NCI-H1092 (cell line): Measurements from ENCODE around the gene CFAP74.
"Not testable (repeated sequence)": the region's sequence is repeated elsewhere in the genome, so short reads cannot be mapped to it uniquely, and the experiment has no call there.

Experiments
- DNase-seq: peaks from one replicate; lab custom pipeline; 2025; lab: John Stamatoyannopoulos, UW

Gene CFAP74

DNA sequence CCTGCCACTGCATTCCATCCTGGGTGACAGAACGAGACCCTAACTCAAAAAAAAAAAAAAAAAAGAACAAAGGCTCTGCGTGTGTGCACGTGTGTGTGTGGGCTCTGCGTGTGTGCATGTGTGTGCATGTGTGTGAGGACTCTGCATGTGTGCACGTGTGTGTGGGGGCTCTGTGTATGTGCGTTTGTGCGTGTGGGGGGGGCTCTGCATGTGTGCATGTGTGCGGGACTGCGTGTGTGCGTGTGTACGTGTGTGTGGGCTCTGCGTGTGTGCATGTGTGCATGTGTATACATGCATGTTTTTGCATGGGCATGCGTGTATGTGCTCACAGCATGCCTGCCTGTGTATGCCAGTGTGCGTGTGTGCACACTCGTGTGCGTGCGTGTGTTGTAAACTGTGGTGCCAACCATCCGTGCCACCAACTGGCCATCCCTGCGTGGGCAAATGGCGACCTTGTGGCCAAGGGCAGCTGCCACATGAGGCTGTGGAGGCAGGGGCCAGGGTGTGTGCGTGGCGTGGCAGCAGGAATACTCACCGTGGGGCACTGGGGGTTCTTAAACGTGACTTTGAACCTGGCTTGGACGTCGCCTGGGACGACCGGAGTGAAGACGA is 57.7 kb downstream of the CFAP74 start:
- DNase-seq: no peak

DNA sequence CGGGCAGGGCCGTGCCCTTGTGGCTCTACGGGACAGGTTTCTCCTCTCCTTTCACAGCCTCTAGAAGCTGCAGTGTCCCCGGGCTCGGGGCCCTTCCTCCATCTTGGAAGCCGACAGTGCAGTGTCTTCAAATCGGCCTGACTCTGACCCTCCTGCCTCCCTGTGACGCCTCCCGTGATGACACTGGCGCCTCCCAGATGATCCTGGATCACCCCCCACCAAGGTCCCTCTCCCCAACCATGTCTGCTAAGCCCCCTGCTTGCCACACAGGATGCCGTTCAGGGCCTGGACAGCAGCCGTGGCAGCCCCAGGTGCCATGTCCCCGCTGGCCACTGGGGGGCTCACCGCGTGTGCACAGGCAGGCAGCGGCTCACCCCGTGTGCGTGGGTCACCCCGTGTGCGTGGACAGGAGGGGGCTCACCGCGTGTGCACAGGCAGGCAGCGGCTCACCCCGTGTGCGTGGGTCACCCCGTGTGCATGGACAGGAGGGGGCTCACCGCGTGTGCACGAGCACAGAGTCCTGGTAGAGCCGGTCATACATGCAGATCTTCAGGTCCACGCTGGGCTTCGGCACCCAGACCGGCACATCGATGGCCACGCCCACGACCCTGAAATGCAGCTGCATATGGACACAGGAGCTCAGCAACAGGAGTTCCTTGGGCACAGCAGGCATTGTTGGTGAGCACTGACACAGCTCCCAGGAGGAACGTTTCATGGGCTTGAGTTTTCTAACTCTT is 59.6 kb downstream of the CFAP74 start:
- DNase-seq: no peak

DNA sequence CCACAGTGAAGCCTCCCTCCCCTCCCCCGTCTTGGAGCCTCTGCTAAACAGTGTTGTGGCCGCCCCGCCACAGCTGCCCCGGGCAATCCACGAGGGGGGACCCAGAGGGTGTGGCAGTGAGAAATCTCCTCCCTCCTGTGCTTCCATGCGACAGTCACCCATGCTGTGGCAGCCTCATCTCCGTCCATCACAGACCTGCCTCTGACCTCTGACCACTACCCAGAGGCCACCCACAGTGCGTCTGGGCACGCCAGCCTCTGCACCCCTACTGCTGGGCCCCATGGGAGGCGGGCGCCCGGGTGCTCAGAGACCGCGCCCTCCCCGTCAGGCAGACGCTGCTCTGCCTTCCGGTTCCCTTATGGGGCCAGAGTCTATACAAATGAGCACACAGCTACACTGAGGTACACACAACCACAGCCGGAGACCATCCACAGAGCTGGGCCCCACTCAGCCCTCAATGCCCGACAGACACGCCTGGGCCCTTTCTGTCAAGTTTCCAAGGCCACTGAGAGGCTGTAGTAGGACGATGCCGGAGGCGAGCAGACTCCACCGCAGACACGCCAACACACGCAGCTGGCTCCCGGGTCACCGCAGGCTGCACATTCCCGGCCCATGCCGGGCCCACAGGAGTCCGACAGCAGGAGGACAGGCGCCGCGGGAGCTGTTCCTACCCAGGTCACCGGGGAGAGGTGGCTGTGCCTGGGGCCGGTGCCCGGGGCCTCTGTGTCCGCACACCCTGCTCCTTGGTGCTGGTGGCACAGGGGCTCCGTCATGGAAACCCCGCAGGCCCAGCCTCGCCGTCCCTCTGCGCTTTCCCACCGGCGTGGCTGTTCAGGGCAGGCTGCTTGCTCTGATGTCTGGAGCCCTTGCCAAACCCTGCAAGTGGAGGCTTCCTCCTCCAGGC is 60.6 kb downstream of the CFAP74 start:
- DNase-seq: no peak

DNA sequence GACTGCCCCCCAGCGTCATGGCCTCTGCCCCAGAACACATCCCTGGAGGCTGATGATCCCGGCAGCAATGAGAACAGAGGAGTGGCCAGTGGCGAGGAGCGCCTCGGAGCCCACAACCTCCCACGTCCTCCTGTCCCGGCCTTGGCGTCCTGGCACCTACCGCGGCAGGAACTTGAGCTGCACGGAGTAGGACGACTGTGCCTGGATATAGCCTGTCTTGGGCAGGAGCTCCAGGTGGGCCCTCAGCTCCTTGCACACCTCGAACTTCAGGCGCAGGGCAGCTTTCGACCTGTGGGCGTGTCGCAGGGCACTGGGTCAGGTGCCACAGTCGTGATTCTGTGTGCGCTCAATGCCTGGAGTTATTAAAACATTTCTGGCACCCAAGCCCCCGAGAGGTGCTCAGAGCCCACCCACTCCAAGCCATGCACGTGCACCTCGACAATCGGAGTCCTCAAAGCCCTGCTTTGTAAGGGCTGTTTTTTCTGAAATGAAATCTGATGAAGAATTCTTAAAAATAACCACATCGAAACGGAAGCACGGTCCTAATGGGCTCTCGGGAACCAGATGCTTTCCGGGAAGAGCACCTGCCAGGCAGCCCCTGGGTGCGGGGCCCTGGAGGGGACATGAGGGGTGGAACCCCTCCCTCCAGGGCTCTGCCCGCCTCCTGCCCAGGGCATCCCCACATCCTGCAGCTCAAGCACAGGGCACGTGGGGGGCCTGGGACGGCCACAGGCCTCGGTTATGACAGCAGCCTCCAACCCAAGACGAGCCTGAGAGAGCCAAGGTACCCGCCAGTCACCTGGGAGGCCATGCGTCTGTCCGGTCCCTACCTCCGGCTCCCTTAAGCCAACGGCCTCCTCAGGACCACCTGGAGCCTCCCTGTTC is 61.5 kb downstream of the CFAP74 start:
- no peak for DNase-seq

DNA sequence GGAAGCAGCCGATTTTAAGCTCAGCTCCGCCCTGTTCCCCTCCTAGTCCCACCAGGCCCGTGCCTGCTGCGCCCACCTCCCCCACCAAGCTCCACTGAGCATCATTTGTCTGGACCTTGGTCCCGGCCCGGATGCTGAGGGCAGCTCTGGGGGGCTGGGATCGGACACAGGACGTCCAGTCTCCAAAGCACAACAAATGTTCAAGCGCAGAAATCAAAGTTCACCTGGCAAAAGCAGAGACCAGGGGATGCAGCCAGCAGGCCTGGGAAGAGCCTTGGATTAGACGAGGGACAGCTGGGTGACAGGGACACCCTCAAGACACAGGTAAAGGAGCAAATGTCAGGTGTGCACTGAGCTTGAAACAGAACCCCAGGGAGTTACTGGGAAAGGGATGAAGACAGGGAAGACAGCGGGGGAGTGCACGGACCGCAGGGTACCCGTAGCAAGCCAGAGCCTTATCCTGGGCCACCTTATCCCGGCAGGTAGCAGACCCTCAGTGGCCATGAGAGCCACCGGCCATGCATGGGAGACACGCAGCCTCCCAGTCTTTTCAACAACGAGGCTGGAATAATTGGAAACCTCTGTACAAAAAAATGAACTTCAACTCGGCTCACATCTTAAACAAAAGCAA is 62.3 kb downstream of the CFAP74 start:
- no peak for DNase-seq

DNA sequence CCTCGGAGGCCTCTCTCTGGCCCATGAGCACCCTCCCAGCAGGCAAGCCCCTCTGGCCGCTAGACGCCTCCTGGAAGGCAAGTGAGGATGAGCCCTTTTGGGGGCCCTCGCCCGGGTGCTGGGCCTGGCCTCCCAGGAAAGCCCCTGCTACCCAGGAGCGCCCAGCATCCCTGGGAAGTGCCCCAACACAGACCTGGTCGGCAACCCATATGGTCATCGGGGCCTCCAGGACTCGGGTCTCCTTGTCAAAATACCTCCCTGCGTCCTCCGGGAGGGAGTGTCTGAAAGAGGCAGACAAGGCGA is 63.5 kb downstream of the CFAP74 start:
- no peak for DNase-seq

DNA sequence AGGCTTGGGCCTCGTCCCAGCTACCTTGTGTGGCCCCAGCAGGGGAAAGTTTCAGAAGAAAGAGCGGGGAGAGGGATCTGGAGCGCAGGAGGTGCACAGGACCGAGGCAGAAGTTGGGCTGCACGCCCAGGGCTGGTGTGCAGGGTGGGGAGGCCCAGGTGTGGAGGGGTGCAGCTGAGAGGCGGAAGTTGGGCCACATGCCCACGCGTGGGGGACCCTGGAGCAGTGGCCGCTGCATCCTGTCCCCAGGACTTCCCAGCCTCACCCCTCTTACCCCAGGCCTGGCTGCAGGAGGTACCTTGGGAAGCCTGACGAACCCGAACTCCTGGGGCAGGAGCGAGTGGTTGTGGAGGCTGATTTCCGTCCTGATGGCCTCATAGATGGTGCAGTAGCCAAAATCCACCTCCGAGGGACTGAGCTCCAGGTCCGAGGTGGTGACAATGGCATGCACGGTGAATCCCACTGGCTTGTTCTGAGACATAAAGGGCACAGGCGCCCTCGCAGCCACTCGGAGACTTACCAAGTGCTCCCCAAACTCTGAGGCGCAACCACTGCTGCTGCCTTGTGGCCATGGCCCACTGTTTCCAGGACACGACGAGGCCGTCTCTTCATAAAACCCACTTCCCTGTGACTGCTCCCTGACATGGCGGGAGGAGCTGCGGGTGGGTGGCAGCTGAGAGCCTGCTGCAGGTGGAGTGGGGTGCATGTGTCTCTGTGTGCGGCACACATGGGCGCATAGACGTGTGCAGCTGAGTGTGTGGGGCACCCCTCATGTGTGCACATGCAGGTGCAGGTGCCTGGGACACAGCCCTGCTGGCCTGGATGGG is 64.1 kb downstream of the CFAP74 start:
- no peak for DNase-seq

DNA sequence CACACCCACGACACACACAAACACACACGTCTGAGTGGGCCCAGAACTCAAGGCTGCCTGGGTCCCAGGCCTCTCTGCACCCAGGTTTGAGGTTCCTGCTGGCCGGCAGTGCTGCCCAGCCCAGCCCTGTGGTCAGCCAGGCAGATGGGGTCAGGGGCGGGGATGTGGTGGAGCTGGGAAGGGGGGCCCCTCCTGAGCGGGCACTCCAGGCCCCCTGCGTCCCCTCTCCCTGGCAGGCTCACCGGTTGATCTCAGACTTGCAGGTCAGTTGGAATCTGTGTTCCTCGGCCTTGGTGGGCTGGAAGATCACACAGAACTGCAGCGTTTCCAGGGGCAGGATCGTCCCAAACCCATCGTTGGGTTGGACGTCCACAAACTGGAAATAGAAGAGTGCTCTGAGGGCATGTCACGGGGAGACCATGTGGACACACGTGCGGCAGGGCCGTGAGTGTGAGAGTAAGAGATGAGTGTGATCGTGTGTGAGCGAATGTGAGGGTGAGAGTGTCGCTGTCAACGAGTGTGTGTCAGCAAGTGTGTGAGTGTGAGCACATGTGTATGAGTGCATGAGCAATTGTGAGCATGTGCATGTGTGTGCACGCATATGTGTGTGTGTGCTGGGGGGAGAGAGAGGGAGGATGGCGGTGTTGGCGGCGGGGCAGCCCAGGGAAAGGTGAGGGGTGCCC is 64.8 kb downstream of the CFAP74 start:
- DNase-seq: no peak

DNA sequence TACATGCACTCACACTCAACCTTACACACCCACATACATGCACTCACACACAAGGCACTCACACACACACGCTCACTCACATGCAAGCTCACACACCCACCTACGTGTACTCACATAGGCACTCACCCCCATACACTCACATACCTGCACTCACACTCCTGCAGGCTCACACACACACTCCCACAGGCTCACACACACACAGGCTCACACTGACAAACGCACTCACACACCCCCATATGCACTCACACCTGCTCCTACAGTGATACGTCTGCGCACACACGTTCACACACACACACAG is 65.4 kb downstream of the CFAP74 start:
- DNase-seq: no peak

DNA sequence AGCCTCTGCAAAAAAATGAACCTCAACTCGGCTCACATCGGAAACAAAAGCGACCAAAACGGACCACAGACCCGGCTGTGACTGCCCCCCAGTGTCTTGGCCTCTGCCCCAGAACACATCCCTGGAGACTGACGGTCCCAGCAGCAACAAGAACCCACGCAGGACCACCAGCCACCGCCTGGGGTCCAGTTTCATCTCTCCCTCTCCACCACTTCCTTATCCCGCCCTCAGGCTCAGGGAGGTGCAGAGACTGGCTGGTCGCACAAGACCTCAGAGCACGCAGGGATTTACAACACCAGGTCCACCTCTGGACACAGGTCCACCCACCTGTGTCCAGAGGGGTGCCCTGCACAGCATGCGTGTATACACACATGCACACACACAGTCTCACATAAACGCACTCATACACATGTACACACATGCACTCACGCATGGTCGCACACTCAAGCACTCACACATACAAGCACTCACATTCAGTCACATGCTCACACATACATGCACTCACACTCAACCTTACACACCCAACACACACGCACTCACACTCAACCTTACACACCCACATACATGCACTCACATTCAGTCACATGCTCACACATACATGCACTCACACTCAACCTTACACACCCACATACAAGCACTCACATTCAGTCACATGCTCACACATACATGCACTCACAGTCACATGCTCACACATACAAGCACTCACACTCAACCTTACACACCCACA is 65.9 kb downstream of the CFAP74 start:
- no peak for DNase-seq

DNA sequence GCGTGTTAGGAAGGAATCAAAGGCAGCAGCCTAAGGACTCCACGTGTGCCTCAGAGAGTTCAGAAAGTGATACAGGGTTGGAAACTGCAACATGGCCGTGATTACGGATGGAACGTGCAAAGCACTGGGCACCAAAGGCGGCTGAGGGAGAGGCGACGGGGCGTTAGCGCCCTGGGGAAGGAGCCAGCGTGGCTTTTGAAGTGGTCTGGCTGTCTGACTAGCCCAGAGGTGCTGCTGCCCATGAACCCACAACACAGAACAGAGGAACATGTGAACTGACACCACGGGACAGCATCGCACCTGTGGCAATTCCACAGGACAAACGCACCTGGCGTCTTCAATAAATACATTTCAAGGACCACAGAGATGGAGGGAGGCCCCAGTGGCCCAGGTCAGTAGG is 66.5 kb downstream of the CFAP74 start:
- DNase-seq: no peak

DNA sequence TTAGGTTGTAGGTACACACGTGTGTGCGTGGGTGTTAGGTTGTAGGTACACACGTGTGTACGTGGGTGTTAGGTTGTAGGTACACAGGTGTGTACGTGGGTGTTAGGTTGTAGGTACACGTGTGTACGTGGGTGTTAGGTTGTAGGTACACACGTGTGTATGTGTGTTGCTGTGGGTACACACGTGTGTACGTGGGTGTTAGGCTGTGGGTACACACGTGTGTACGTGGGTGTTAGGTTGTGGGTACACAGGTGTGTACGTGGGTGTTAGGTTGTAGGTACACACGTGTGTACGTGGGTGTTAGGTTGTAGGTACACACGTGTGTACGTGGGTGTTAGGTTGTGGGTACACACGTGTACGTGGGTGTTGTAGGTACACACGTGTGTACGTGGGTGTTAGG is 68.7 kb downstream of the CFAP74 start:
- not testable (repeated sequence) for DNase-seq

DNA sequence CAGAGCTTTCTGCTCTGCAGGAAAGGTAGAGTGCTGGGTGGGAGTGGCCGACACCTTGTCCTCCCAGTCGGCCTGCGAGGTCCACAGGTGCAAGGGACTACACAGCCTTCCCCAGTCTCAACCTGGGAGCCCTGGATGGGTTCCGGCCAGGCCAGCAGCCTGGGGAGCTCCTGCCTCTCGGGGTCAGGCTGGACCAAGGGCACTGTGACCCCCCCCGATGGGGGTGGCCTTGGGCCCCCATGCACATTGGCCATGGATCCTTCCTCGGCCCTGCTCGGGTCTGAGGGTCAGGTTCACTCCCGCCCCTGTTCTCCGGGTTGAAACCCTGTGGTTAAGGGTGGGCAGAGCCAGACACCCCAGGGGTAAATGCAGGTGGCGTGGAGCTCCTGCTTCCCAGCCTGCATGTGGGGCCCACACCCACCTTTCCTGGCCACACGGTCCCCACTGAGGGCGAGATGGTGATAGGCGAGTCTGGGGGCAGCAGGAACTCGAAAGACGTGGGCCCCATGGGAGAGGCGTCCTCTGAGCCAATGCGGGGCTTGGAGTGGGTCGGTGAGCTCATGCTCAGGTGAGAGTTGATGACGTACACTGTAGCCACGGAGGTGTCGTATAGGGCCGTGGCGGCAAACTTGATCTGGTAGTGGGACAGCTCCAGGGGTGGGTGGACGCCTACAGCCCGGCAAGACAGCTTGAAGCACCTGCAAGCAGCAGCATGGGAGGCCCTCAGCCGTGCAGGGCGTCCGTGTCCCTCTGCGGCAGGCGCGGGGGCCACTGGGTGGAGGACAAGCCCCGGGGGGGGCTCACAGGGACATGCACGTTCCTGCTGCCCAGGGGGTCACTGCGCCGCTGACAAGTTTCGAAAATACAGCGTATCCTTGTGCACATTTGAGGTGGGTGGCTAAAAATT is 73.7 kb downstream of the CFAP74 start:
- no peak for DNase-seq

DNA sequence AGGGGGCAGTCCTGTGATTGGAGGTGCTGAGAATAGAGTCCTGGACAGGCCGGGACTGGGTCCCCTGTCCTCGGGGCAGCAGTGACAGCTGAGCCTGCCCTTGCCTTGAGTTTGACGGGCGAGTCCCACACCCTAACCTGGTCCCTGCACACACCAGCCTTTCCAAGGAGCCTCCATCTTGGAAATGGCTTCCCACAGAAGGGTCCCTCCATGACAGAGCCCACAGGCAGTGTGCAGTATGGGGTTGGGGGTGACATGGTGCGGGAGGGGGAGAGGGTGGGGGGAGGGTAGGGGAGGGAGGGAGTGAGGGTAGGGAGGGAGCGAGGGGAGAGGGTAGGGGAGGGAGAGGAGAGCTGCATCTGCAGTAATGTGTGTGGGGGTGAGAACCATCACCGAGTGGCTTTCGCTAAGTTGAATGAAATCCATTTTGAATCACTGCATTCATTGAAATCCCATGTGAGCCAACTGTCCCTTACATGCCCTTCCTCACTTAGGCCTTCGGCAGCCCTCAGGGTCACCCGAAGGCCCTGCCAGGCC is 74.4 kb downstream of the CFAP74 start:
- no peak for DNase-seq

DNA sequence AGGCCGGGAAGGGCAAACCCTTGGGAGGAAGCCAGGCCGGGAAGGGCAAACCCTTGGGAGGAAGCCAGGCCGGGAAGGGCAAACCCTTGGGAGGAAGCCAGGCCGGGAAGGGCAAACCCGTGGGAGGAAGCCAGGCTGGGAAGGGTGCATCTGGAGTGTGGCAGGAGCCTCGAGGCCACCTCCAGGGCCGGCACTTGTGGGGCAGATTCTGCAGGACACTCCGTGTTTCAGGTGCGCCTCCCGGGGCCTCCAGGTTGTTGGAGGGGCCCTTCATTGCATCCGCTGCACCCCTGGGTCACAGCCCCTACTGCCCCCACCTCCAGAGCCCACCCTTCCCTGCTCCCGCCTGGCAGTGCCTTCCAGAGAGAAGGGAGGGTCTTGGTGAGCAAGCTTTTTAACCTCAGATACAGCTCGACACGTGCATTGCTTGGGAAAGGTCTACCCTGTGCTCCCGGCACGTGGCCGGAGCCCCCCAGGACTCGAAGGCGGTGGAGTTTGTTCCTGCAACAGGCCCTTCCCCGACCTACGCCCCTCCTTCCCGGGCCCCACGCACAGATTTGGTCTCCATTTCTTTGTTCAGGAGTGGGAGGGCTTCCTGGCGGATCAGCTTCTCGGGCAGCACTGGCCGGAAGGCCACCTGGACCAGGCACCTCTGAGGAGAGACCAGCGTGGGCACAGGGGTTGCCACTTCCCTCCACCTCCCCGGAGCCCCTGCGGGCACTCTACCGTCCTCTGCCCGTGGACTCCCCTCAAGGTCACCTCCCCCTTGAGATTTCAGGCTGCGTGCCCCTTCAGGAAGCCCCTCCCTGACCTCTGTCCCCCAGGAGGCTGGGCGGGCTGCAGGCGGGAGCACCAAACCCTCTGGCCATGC is 75.1 kb downstream of the CFAP74 start:
- no peak for DNase-seq

DNA sequence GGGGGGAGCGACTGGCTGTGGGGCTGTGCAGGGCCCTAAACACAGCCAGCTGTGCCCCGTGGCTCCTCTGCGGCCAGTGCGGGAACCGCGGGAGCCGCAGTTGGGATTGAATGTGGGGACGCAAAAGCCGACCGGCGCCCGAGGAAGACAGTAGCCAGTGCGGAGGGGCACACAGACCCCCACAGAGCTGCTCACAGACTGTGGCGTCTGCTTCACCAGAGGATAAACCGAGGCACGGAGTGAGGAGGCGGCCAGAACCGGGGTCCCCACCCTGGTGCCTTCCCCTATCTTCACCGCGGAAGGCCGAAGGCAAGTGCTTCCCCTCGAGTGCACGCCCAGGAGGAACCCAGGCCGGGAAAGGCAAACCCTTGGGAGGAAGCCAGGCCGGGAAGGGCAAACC is 75.8 kb downstream of the CFAP74 start:
- no peak for DNase-seq

DNA sequence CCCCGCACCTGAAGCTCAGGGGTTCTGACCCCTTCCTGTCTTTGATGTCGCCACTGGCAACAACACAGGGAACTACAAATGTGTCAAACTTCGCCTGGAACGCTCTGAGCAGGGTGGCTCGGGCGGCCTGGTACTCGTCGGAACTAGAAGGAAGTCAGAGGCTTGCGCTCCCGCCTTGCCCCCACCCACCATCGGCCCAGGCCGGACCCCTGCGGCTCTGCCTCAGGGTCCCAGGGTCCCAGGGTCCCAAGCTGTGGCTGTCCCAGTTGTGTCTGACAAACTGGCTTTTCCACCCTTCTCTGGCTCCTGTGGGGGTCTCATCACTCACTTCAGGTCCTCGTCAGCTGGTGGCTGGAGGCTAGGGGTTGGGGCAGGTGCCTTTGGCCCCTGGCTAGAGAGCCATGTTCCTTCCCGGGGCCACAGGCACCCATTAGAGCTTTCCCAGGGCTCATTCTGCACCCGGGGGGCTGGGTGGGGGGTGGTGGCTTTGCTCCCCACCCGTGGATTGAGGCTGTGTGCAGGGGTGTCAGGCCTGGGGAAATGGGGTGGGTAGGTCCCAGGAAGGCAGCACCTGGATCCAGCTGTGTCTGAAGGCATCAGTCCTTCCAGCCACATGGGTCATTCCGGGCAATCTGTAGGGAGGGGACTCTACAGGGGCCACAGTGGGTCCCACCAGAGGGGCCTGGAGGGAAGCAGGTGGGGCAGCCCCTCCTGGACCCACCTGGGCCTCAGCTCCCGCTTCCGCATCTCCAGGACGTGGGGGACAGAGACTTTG is 76.5 kb downstream of the CFAP74 start:
- DNase-seq: no peak
